ENCODE results near the gene KLHL12.

Gene KLHL12

GRCh38 chr1:202850593-202851362, 76.3 kb downstream of the KLHL12 start:
- no peaks in the 10 kb centered on the region for H3K9me3 Mint-ChIP-seq (ENCODE audit: low read depth)
- H3K27ac Mint-ChIP-seq, result no peak overlapping the region
- H3K4me1 Mint-ChIP-seq (ENCODE audit: low read depth), result no peaks in the 10 kb centered on the region
- H3K36me3 Mint-ChIP-seq, result no peaks in the 10 kb centered on the region
- H3K4me3 Mint-ChIP-seq, result no peak overlapping the region
- peaks cover 2% of the 10 kb centered on the region for H3K27me3 Mint-ChIP-seq

DNA sequence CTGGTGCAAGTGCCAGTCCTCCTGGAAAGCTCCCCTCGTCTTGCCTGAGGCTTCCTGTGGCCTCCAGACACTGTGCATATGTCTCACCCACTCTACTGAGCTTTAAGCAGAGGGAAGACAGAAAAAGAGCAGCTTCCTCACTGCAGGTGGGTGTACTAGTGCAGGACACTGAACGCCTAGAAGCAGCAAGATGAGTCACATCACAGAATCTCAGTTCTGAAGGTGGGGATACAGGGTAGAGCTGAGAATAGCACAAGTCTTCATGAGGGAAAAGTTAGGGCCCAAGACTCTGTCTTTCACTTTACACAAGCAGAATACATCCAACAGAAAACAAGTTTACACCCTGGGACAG, 78.9 kb downstream of the KLHL12 start:
- Mint-ChIP-seq H3K27me3 (peaks cover 2% of the 10 kb centered on the region), H3K4me1 (ENCODE audit: low read depth) (no peaks in the 10 kb centered on the region), H3K27ac (no peak overlapping the region), H3K4me3 (no peak overlapping the region), H3K9me3 (ENCODE audit: low read depth) (no peaks in the 10 kb centered on the region), H3K36me3 (no peaks in the 10 kb centered on the region)

DNA sequence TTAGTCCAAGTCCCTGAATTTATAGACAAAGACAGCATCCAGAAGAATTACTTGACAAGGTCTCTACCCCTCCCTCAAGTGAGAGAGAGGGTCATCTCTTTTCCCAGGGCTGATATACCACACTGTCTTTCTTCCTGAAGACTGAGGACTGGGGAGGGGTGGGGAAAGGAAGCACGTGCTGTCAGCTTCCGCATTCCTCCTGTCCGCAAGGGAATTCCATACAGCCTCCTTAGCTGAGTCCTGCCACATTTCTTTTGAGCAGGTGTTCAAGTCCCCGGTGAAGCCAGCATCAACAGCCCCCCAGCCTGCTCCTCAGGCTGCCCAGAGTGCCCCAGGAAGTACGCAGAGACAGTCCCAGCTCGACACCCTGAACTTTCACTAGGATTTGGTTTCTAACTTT, 82.1 kb downstream of the KLHL12 start:
- Mint-ChIP-seq H3K27me3 (peaks cover 2% of the 10 kb centered on the region), H3K4me1 (ENCODE audit: low read depth) (no peaks in the 10 kb centered on the region), H3K4me3 (no peak overlapping the region), H3K9me3 (ENCODE audit: low read depth) (no peaks in the 10 kb centered on the region), H3K27ac (no peak overlapping the region), H3K36me3 (no peaks in the 10 kb centered on the region)

DNA sequence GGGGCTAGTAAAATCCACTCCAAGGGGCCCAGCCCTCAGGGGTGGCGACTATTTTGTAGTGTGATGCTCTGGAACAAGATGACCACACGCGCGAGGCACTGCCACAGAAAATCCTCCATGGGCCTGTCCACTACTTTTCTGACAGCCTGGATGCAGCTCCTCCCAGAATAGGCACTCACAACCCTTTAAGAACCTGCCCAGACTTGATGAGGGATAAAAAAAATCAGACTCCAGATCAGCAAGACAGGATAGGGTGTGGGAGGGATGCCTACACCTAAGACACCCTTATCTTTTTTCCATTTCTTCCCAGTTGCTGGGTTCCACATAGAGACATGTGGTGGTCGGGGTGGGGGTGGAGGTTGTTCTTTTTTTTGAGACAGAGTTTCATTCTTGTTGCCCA, 82.8 kb downstream of the KLHL12 start:
- Mint-ChIP-seq H3K27ac (no peak overlapping the region), H3K4me1 (ENCODE audit: low read depth) (no peaks in the 10 kb centered on the region), H3K27me3 (peaks cover 2% of the 10 kb centered on the region)

DNA sequence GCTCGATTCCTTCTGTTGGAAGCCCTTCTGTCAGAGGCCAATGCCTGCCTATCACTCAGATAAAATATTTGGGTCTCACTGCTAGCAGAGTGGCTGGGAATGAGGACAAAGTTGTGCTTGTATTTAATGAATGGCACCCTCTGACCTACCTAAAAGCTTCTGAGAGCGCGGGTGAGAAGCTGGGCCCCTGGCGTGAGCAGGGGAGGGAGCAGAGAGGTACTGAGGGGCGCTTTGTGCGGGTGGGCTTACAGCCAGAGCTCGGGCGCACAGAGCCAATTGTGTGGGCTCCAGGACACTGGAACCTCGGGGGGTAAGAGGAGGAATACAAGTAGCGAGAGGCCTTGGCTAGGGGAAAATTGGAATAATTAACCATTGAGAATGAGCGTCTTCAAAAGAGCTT, 84.0 kb downstream of the KLHL12 start:
- no peak overlapping the region for H3K27ac Mint-ChIP-seq
- peaks cover 2% of the 10 kb centered on the region for H3K27me3 Mint-ChIP-seq
- no peak overlapping the region for H3K4me3 Mint-ChIP-seq
- H3K9me3 Mint-ChIP-seq (ENCODE audit: low read depth), result no peaks in the 10 kb centered on the region
- H3K4me1 Mint-ChIP-seq (ENCODE audit: low read depth), result no peaks in the 10 kb centered on the region
- no peaks in the 10 kb centered on the region for H3K36me3 Mint-ChIP-seq

More for the DNA sequence above, 82.8 kb downstream of the KLHL12 start:
- H3K4me3 Mint-ChIP-seq, result no peak overlapping the region
- no peaks in the 10 kb centered on the region for H3K9me3 Mint-ChIP-seq (ENCODE audit: low read depth)
- no peaks in the 10 kb centered on the region for H3K36me3 Mint-ChIP-seq
